NK-92 (cell line): ENCODE measurements around the gene ABRAXAS1.

Source experiments
- DNase-seq: peaks from one replicate; lab custom pipeline; 2025; ENCODE audit not compliant: unreplicated experiment; lab: John Stamatoyannopoulos, UW

ABRAXAS1 gene

GRCh38 chr4:83454686-83455085 lies 30.2 kb downstream of the ABRAXAS1 start:
- DNase-seq = no peak

- no peak for DNase-seq
Observed at GRCh38 chr4:83449009-83449408, 35.9 kb downstream of the ABRAXAS1 start.

- DNase-seq = no peak
Observed at GRCh38 chr4:83440899-83441298, 44.0 kb downstream of the ABRAXAS1 start.

- DNase-seq = no peak
Observed at GRCh38 chr4:83440148-83440814, 44.6 kb downstream of the ABRAXAS1 start.

DNA sequence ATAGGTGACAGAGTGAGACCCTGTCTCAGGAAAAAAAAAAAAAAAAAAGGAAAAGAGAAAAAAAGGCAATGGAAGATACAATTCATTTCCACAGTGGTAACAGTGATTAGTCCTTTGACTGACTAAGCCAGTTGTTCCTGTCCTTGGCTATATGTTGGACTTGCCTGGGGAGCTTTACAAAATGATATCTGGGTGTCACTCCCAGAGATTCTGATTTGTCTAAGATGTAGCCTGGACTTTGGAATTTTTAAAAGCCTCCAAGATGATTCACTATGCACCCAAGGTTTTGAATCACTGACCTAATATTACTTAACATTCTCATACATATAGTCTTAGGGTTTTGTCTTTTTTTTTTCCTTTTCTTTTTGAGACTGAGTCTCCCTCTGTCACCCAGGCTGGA lies 46.2 kb downstream of the ABRAXAS1 start:
- DNase-seq = no peak

GRCh38 chr4:83436680-83437079 lies 48.2 kb downstream of the ABRAXAS1 start:
- DNase-seq = no peak

- DNase-seq = no peak
Observed at GRCh38 chr4:83431200-83431599, 53.7 kb downstream of the ABRAXAS1 start.

DNA sequence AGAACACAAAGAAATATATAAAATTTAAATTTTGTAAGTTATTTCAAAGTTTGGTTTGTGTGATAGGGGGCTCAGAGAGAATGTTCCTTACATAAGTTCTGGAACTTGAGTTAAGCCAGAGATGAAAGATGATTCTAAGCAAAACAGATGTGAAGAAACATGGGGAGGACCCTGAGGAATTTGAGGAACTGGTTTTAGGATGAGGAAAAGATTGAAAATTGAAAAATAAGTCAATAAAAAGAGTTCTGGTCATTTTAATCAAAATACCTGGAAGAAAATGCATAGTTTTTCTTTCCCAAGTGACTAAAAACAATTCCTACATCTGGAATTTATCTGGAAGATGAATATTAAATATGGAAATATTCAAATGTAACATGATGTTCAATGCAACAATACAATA lies 66.7 kb downstream of the ABRAXAS1 start:
- DNase-seq = no peak

GRCh38 chr4:83417566-83417965 lies 67.3 kb downstream of the ABRAXAS1 start:
- DNase-seq = no peak

DNA sequence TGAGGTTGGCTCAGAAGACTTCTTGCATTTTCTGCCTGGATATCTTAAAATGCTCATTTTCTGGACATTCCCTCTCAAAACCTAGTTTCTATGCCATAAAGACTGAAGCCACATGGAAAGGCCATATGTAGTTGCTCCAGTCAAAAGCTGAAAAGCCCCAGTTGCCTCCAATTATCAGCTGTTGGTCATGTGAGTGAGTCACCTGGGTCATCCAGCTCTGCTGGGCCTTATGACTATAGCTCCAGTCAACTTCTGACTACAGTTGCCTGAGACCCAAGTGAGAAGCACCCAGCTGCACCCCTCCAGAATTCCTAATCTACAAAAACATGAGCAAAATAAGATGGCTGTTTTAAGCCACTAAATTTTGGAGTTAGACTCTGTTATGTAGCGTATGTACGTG lies 71.2 kb downstream of the ABRAXAS1 start:
- no peak for DNase-seq
